Subcutaneous adipose tissue (tissue), 4 donors: ENCODE results near the gene ZNF865. TPM values are rescaled to one million over a fixed set of nuclear protein-coding genes. Genes with fewer than 3 reads are reported as not detected.

ENCODE experiments used
- CTCF ChIP-seq: fragments of 450-650 bp; IDR thresholded peaks from one replicate; pipeline ENCODE4 v1.5.1; 2016; ENCODE audit warnings: low read depth, mild to moderate bottlenecking, control low read depth, antibody characterized with exemption, moderate library complexity
- total RNA-seq, 4 donors: library from RNA; depleted of rRNA; stranded (reverse); fragments of >200 nt; gene quantifications; one replicate each; pipeline ENCODE4 v1.1.0, GENCODE V29; 2016

ZNF865 gene
- total RNA-seq, 4 donors from 2014 or later: 1.8 to 8.9 (median 3.6) TPM

- no peak for TF ChIP-seq CTCF
These were observed 8.7 kb downstream of the ZNF865 start for GRCh38 chr19:55613930-55614710.

GRCh38 chr19:55614711-55615542 lies 9.5 kb downstream of the ZNF865 start:
- no peak for TF ChIP-seq CTCF

- TF ChIP-seq CTCF: no peak
These were observed 10.3 kb downstream of the ZNF865 start for GRCh38 chr19:55615543-55616394.

GRCh38 chr19:55616395-55616875 lies 11.0 kb downstream of the ZNF865 start:
- TF ChIP-seq CTCF: no peak

- TF ChIP-seq CTCF: no peak
These were observed 12.0 kb downstream of the ZNF865 start for GRCh38 chr19:55617426-55617825.

GRCh38 chr19:55618426-55618825 lies 13.0 kb downstream of the ZNF865 start:
- TF ChIP-seq CTCF: no peak

- TF ChIP-seq CTCF: no peak
These were observed 13.8 kb downstream of the ZNF865 start for GRCh38 chr19:55619286-55619685.
